Adrenal gland (tissue), 12 donors: ENCODE data around the gene CPN1. TPM values are rescaled to one million over a fixed set of nuclear protein-coding genes. Genes with fewer than 3 reads are reported as not detected.
"Not testable (repeated sequence)": the region's sequence is repeated elsewhere in the genome, so short reads cannot be mapped to it uniquely, and the experiment has no call there.

ENCODE experiments used
- DNase-seq, 7 donors: peaks; one replicate each; pipeline ENCODE4 v3.0.0-alpha.2; 2019 to 2020
- H3K27ac ChIP-seq, 5 donors: fragments of 200-600 bp; sonication (generic) in 4 of 5; 1 replicate in 3 of 5; 2 replicates in 2 of 5; pipeline versions ENCODE4 v1.5.1 to v1.8.0; 2016 to 2020; ENCODE audit warnings: mild to moderate bottlenecking in 1 of 5
- H3K27me3 ChIP-seq: fragments of 200-600 bp; 2 replicates; pipeline ENCODE4 v1.8.0; 2021
- H3K36me3 ChIP-seq, 2 donors: fragments of 200-600 bp; replicated peaks in 1 of 2; 1 replicate in 1 of 2; 2 replicates in 1 of 2; pipeline versions ENCODE4 v1.5.1 to v1.8.0; 2018 to 2022
- H3K4me1 ChIP-seq, 2 donors: fragments of 200-600 bp; replicated peaks in 1 of 2; 1 replicate in 1 of 2; 2 replicates in 1 of 2; pipeline versions ENCODE4 v1.5.1 to v1.8.0; 2018 to 2021
- H3K4me3 ChIP-seq, 4 donors: fragments of 200-600 bp; sonication (generic) in 3 of 4; one replicate each; pipeline ENCODE4 v1.5.1; 2016 to 2018
- H3K9me3 ChIP-seq, 3 donors: fragments of 200-600 bp; sonication (generic) in 1 of 3; replicated peaks in 1 of 3; 1 replicate in 2 of 3; 2 replicates in 1 of 3; pipeline versions ENCODE4 v1.5.1 to v1.8.0; 2016 to 2021
- CTCF ChIP-seq, 6 experiments: fragments of 450-650 bp in 4 of 6; fragments of 200-600 bp in 2 of 6; sonication (generic) in 1 of 6; IDR thresholded peaks; 1 replicate in 5 of 6; 2 replicates in 1 of 6; pipeline versions ENCODE4 v1.5.1 to v1.8.0; 2016 to 2021; ENCODE audit warnings: antibody characterized with exemption in 6 of 6, mild to moderate bottlenecking in 2 of 6, moderate library complexity in 1 of 6
- POLR2A ChIP-seq, 2 donors: fragments of 450-650 bp; IDR thresholded peaks; one replicate each; pipeline ENCODE4 v1.6.1; 2017; ENCODE audit warnings: antibody characterized with exemption in 2 of 2, mild to moderate bottlenecking in 2 of 2, moderate library complexity in 1 of 2
- WGBS, 4 donors: extraction: QIAGEN DNeasy Blood & Tissue Kit in 2 of 4; methylation state at CpG; one replicate each; pipeline versions ENCODE4 v1.1.5 to v1.1.7; 2013 to 2017; 5-methylcytosine and 5-hydroxymethylcytosine counted together
- intact Hi-C, 2 donors: fragments of 100-400 bp; cut with DNase I; formaldehyde crosslinking; loops; one replicate each; pipeline versions ENCODE4 v1.14.1 to v1.15.0; 2022 to 2023
- polyA plus RNA-seq, 3 donors: library from polyadenylated mRNA; stranded (reverse); fragments of 200-250 nt in 2 of 3; fragments of 350-450 nt in 1 of 3; fragmentation: Illumina TruSeq in 1 of 3; extraction: RNeasy Lipid Tissue Mini Kit (QIAGEN cat#74804) in 1 of 3; gene quantifications; one replicate each; pipeline ENCODE4 v1.2.3, GENCODE V29; 2013 to 2014
- total RNA-seq, 9 donors: library from RNA; depleted of rRNA in 4 of 9; stranded (reverse); fragments of >200 nt in 4 of 9; fragments of 120-200 nt in 1 of 9; fragmentation: NEBNext Ultra II Directional in 1 of 9; extraction: Animal tissue kit (Norgen Biotek cat#: 25700) in 1 of 9; gene quantifications; one replicate each; pipeline versions ENCODE4 v1.1.0 to v1.2.4, GENCODE V29; 2013 to 2023
- donor health status: healthy with polysubstance abuse.
- donor health status: Bipolar disorder and iron deficiency.
- donor health status: DM: yes; HTN: yes; CAD: no.
- donor health status: DM: no; HTN: no; CAD: no.
- donor health status: DM: no; HTN: no; CAD: no.
- donor health status: DM: yes; HTN: yes; CAD: no.

Gene CPN1
- total and polyA plus RNA-seq, 12 donors, result not detected

GRCh38 chr10:100089241-100089640 is 7.6 kb upstream of the CPN1 start:
- Histone ChIP-seq H3K4me3 (no peak overlapping the region), H3K27ac (no peak overlapping the region), H3K27me3 (no peaks in the 10 kb centered on the region), H3K36me3 (no peaks in the 10 kb centered on the region), H3K4me1 (no peaks in the 10 kb centered on the region), H3K9me3 (no peaks in the 10 kb centered on the region)
- DNase-seq, result no peak
- no peak for TF ChIP-seq POLR2A (IDR thresholded peaks at IDR 0.05)
- TF ChIP-seq CTCF (IDR thresholded peaks at IDR 0.05), result no peak
- 75 to 81% (median 80%) methylated on average over 6 of the region's 6 CpGs for WGBS, 4 donors
- intact Hi-C loops, result no loop called here

- H3K9me3 ChIP-seq, H3K27me3 ChIP-seq, intact Hi-C loops, DNase-seq, H3K36me3 ChIP-seq, H3K4me3 ChIP-seq, H3K4me1 ChIP-seq, H3K27ac ChIP-seq: not testable (repeated sequence)
- WGBS, 4 donors, result 69 to 76% (median 71%) methylated on average over 4 to 5 of the region's 5 CpGs
Observed at GRCh38 chr10:100086708-100087107, 5.0 kb upstream of the CPN1 start.

GRCh38 chr10:100085596-100085995 is 3.9 kb upstream of the CPN1 start:
- H3K9me3 ChIP-seq, result no peaks in the 10 kb centered on the region
- 42 to 92% (median 44%) methylated on average over 2 of the region's 2 CpGs for WGBS, 4 donors
- TF ChIP-seq POLR2A (IDR thresholded peaks at IDR 0.05), result no peak
- no peak for TF ChIP-seq CTCF (IDR thresholded peaks at IDR 0.05)
- no peak overlapping the region for H3K27ac ChIP-seq
- H3K36me3 ChIP-seq, result no peaks in the 10 kb centered on the region
- no peak overlapping the region for H3K4me3 ChIP-seq
- no peak for DNase-seq
- no peaks in the 10 kb centered on the region for H3K27me3 ChIP-seq
- no peaks in the 10 kb centered on the region for H3K4me1 ChIP-seq
- intact Hi-C loops, result no loop called here

- TF ChIP-seq POLR2A (IDR thresholded peaks at IDR 0.05) (no peak), CTCF (IDR thresholded peaks at IDR 0.05) (no peak)
- Histone ChIP-seq H3K27me3 (no peaks in the 10 kb centered on the region), H3K4me3 (no peak overlapping the region), H3K27ac (no peak overlapping the region), H3K9me3 (no peaks in the 10 kb centered on the region), H3K36me3 (no peaks in the 10 kb centered on the region), H3K4me1 (no peaks in the 10 kb centered on the region)
- DNase-seq, result no peak
- 55 to 88% (median 72%) methylated on average over 1 of the region's 1 CpG for WGBS, 4 donors
- intact Hi-C loops, result no loop called here
Observed at GRCh38 chr10:100083623-100084022, 2.0 kb upstream of the CPN1 start.

GRCh38 chr10:100082276-100082675 is 607 bp upstream of the CPN1 start:
- DNase-seq, H3K36me3 ChIP-seq, H3K27me3 ChIP-seq, H3K4me1 ChIP-seq, H3K9me3 ChIP-seq, H3K4me3 ChIP-seq, intact Hi-C loops, H3K27ac ChIP-seq: not testable (repeated sequence)
